ENCODE measurements around the gene ATL3.
"Not testable (repeated sequence)": the region's sequence is repeated elsewhere in the genome, so short reads cannot be mapped to it uniquely, and the experiment has no call there.

The ATL3 gene

DNA sequence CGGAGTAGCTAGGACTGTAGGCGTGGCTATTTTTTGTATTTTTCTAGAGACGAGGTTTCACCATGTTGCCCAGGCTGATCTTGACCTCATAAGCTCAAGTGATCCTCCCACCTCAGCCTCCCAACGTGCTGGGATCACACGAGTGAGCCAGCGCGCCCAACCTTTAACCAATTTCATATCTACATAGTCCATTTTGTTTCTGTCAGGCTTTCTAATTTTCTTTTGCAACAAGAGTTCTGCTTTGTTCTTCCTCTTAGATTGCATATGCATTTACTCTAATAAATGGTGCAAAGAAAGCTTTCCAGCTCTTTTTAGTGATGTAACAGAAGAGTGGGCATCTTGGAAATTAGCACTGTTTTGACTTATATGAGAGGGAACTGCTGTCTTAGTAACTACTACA is 23.4 kb upstream of the ATL3 start:
- no peak for DNase-seq
- Mint-ChIP-seq H3K4me3 (no peak overlapping the region), H3K27me3 (no peaks in the 10 kb centered on the region), H3K9me3 (no peaks in the 10 kb centered on the region), H3K4me1 (ENCODE audit: low read depth) (peaks cover 10% of the 10 kb centered on the region), H3K36me3 (ENCODE audit: low read depth) (peaks cover 3% of the 10 kb centered on the region), H3K27ac (no peak overlapping the region)

GRCh38 chr11:63687845-63688244 is 16.7 kb upstream of the ATL3 start:
- Mint-ChIP-seq H3K4me3 (no peak overlapping the region), H3K9me3 (no peaks in the 10 kb centered on the region), H3K4me1 (ENCODE audit: low read depth) (peaks cover 36% of the 10 kb centered on the region), H3K27me3 (no peaks in the 10 kb centered on the region), H3K27ac (peak overlapping the region; percentile 77), H3K36me3 (ENCODE audit: low read depth) (peaks cover 3% of the 10 kb centered on the region)
- DNase-seq, result no peak

DNA sequence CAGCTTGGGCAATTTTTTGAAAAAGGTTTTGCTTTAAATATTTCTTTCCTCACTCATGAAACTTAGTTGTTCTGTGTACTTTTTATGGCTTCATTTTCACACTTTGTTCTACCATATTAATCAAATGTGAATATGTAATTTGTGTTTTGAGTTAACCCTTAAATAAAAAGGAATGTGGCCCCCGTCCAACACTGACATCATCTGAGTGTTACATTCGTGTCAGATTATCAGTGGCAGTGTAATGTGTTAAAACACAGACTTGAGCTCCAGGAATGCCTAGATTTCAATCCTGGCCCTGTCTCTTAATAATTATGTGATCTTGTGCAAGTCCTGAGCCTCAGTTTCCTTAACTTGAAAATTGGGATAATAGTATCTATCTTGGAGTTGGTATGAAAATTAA is 15.8 kb upstream of the ATL3 start:
- no peaks in the 10 kb centered on the region for H3K9me3 Mint-ChIP-seq
- no peak overlapping the region for H3K27ac Mint-ChIP-seq
- peaks cover 6% of the 10 kb centered on the region for H3K36me3 Mint-ChIP-seq (ENCODE audit: low read depth)
- no peaks in the 10 kb centered on the region for H3K27me3 Mint-ChIP-seq
- DNase-seq, result no peak
- H3K4me1 Mint-ChIP-seq (ENCODE audit: low read depth), result peaks cover 45% of the 10 kb centered on the region
- no peak overlapping the region for H3K4me3 Mint-ChIP-seq

- not testable (repeated sequence) for DNase-seq, H3K27ac Mint-ChIP-seq, H3K4me3 Mint-ChIP-seq, H3K27me3 Mint-ChIP-seq, H3K9me3 Mint-ChIP-seq
- Mint-ChIP-seq H3K4me1 (ENCODE audit: low read depth) (peaks cover 54% of the 10 kb centered on the region), H3K36me3 (ENCODE audit: low read depth) (peaks cover 11% of the 10 kb centered on the region)
Observed at GRCh38 chr11:63685158-63685721, 14.1 kb upstream of the ATL3 start.

DNA sequence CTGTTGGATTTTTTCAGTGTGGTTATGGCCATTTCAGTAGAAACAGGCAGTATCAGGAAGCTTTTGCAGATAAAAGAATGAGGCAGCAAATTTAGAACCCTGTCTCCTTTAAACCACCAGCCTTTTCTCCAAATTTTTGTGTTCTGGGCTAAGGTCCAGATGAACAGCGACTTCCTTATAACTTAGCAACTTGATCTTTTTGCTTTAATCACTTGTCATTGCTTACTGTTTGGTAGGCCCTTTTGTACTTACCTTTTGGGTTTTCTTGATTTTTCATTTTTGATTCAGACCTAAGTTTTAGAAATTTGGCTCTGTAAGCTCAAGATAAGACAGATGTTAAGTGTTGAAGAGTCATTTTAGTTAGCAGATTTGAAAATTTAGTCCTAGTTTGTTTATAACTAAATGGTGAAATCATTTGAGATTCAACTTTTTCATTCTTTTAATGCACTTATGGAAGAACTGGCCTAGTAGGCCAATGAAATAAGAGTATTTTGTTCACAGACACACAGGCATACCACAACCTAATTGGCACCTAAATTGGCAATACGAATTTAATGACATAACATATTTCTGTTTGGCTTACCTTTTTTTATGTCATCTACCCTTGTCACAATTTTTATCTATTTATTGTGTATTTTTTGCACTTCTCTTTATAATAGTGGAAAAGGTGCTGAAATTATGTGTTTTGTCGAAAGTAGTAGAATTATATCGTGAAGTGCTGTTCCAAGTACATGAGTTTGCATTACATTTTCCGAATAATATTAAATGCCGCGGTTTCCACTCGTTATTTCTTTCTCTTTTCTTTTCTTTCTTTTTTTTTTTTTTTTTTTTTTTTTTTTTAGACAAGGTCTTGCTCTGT is 12.2 kb upstream of the ATL3 start:
- H3K9me3 Mint-ChIP-seq, result no peaks in the 10 kb centered on the region
- H3K27ac Mint-ChIP-seq, result no peak overlapping the region
- peak overlapping the region; percentile 86 for H3K4me3 Mint-ChIP-seq
- peaks cover 11% of the 10 kb centered on the region for H3K36me3 Mint-ChIP-seq (ENCODE audit: low read depth)
- no peak for DNase-seq
- peaks cover 47% of the 10 kb centered on the region for H3K4me1 Mint-ChIP-seq (ENCODE audit: low read depth)
- no peaks in the 10 kb centered on the region for H3K27me3 Mint-ChIP-seq

DNA sequence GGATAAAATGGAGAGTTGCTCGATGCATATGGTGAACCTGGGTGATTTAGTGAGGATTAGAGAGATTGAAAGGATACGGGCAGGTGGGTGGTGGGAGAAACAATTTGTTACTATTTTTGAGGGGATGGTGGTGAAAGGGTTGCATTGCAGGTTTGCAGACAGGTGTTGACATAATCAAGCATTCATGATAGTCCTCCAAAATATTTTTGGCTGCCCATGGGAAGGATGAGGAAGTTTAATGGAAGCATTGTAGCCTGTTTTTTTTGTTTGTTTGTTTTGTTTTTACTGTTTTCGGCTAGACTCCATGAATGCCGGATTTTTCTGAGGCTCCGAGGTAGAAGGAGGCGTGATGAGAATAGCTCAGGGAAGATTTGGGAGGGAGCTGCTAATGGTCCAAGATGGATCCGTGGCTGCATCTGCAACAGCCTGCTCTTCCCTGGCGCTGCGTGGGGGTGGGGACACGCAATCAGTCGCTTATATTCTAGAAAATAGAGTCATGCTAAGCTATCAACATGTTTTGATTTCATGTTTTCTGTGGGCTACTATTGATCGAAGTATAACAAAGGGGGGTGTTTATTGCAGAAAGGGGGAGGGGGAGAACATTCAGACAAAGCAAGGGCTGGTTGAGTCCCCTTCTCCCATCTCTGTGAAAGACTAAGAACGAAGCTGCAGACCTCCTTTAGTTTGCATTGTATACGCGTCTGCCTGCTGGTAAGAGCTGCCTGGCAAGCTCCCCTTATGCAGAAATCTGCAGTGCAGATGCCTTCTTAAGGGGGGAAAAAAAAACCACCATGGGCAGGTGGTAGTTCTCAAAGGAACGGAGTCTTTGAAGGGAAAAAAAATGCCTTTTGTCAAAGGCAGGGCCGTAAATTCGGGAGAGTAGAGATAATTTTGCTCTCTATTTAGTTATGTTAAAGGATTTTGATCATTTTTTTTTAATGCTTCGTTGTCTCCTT is 11.2 kb upstream of the ATL3 start:
- Mint-ChIP-seq H3K9me3 (no peaks in the 10 kb centered on the region), H3K27ac (peak overlapping the region; percentile 88), H3K4me1 (ENCODE audit: low read depth) (peaks cover 38% of the 10 kb centered on the region), H3K36me3 (ENCODE audit: low read depth) (peaks cover 11% of the 10 kb centered on the region), H3K27me3 (no peaks in the 10 kb centered on the region), H3K4me3 (peak overlapping the region; percentile 86)
- DNase-seq, result no peak

DNA sequence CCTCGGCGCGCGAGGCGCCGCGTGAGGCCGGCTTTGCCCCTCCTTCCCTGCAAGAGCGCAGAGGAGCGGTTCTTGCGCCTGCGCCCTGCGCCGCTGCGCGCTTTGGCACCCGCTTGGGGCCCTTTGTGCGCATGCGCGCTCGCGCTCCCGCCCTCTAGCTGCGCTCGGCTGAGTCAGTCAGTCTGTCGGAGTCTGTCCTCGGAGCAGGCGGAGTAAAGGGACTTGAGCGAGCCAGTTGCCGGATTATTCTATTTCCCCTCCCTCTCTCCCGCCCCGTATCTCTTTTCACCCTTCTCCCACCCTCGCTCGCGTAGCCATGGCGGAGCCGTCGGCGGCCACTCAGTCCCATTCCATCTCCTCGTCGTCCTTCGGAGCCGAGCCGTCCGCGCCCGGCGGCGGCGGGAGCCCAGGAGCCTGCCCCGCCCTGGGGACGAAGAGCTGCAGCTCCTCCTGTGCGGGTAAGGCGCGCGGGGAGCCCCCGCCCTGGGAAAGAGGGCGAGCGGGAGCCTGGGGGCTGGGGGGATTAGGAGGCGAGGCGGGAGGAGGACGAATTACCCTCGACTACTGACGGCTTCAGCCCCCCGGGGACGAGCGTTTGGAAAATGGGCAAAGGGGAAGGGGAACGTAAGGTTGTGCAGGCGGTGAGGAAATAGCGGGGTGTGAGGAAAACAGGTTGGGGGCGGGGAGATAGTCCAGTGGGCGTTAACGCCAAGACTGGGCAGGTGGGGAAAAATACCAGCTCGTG is 10.3 kb upstream of the ATL3 start, which contains the start of gene RTN3:
Gene RTN3, plus strand, starts transcription at position 180 of the 745 bp plus-strand sequence. Its CDS starts 137 bp downstream, at position 317.
- H3K4me3 Mint-ChIP-seq, result peak within 1 kb of the TSS; percentile 86
- no peaks in the 10 kb centered on the region for H3K27me3 Mint-ChIP-seq
- H3K36me3 Mint-ChIP-seq (ENCODE audit: low read depth), result peaks cover 11% of the 10 kb centered on the region
- H3K9me3 Mint-ChIP-seq, result no peaks in the 10 kb centered on the region
- peak; percentile 98 for DNase-seq
- H3K27ac Mint-ChIP-seq, result peak within 1 kb of the TSS; percentile 88
- H3K4me1 Mint-ChIP-seq (ENCODE audit: low read depth), result peaks cover 34% of the 10 kb centered on the region

- DNase-seq, result no peak
- Mint-ChIP-seq H3K4me1 (ENCODE audit: low read depth) (peaks cover 32% of the 10 kb centered on the region), H3K36me3 (ENCODE audit: low read depth) (peaks cover 11% of the 10 kb centered on the region), H3K27ac (peak overlapping the region; percentile 88), H3K4me3 (peak overlapping the region; percentile 86), H3K9me3 (no peaks in the 10 kb centered on the region), H3K27me3 (no peaks in the 10 kb centered on the region)
Observed at GRCh38 chr11:63680834-63681320, 9.7 kb upstream of the ATL3 start.

DNA sequence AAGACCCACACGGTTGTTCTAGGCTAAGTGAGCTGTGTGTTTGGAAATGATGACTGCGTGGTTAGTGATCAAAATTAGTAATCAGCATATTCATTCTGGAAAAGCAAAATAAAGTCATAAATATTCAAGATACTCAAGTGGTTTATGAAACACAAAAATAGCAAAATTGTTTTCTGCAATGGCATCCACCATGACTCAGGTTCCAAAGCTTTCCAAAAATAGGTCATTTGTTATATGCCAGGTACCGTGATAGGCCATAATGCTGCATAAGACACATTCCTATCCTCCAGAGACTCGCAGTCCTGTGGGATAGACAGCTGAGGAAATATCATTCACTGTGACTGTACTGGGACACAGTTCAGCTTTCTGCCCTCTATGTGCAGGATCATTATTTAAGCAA is 2.4 kb upstream of the ATL3 start:
- peaks cover 11% of the 10 kb centered on the region for H3K36me3 Mint-ChIP-seq (ENCODE audit: low read depth)
- peak overlapping the region; percentile 35 for H3K27ac Mint-ChIP-seq
- H3K4me1 Mint-ChIP-seq (ENCODE audit: low read depth), result peaks cover 36% of the 10 kb centered on the region
- no peaks in the 10 kb centered on the region for H3K27me3 Mint-ChIP-seq
- DNase-seq, result no peak
- H3K9me3 Mint-ChIP-seq, result no peaks in the 10 kb centered on the region
- H3K4me3 Mint-ChIP-seq, result no peak overlapping the region

DNA sequence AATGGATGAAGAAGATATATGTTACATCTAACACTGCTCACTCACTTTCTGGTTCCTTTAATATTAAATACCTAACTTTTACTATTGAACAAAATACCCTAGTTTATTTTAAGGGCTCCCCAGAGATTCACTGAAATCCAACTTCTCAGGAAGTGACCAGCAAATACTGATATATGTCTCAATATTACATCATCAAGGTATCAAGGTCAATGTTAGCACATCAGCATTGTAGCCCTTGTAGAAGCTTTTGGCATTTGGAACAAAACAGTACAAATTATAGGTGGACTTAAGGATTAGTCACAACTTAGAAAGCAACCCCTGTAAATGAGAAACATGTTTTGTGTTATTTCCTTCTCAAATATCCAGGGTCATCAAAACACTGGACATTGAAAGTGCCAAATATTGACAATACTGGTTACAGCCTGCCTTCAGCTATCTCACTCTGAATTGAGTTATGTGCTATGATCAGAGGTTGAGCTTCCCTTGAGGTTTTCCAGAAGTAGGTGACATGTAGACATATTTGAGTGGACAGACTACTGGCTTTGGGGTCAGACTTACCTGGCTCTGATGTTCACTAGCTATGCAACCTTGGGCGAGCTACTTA is 1.9 kb upstream of the ATL3 start:
- H3K4me1 Mint-ChIP-seq (ENCODE audit: low read depth), result peaks cover 41% of the 10 kb centered on the region
- no peak for DNase-seq
- H3K27me3 Mint-ChIP-seq, result no peaks in the 10 kb centered on the region
- peaks cover 11% of the 10 kb centered on the region for H3K36me3 Mint-ChIP-seq (ENCODE audit: low read depth)
- no peak overlapping the region for H3K4me3 Mint-ChIP-seq
- H3K9me3 Mint-ChIP-seq, result no peaks in the 10 kb centered on the region
- H3K27ac Mint-ChIP-seq, result peak overlapping the region; percentile 35

DNA sequence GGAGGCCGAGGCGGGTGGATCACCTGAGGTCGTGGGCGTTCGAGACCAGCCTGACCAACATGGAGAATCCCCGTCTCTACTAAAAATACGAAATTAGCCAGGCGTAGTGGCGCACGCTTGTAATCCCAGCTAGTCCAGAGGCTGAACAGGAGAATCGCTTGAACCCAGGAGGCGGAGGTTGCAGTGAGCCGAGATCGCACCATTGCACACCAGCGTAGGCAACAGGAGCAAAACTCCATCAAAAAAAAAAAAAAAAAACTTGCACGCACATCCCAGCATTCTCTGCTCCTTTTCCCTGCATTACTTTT is 934 bp upstream of the ATL3 start:
- Mint-ChIP-seq H3K9me3 (no peaks in the 10 kb centered on the region), H3K27me3 (no peaks in the 10 kb centered on the region), H3K4me1 (ENCODE audit: low read depth) (peaks cover 48% of the 10 kb centered on the region), H3K4me3 (no peak overlapping the region), H3K27ac (peak overlapping the region; percentile 84), H3K36me3 (ENCODE audit: low read depth) (peaks cover 12% of the 10 kb centered on the region)
- no peak for DNase-seq

- Mint-ChIP-seq H3K36me3 (ENCODE audit: low read depth) (peaks cover 15% of the 10 kb centered on the region), H3K4me3 (peak overlapping the region; percentile 81), H3K4me1 (ENCODE audit: low read depth) (peaks cover 58% of the 10 kb centered on the region), H3K27me3 (no peaks in the 10 kb centered on the region), H3K27ac (peak overlapping the region; percentile 93), H3K9me3 (no peaks in the 10 kb centered on the region)
- no peak for DNase-seq
Observed at GRCh38 chr11:63670433-63671321, 499 bp downstream of the ATL3 start.

GRCh38 chr11:63670096-63670432 is 1.1 kb downstream of the ATL3 start:
- no peaks in the 10 kb centered on the region for H3K9me3 Mint-ChIP-seq
- DNase-seq, result no peak
- H3K4me3 Mint-ChIP-seq, result peak overlapping the region; percentile 81
- H3K27me3 Mint-ChIP-seq, result no peaks in the 10 kb centered on the region
- H3K4me1 Mint-ChIP-seq (ENCODE audit: low read depth), result peaks cover 61% of the 10 kb centered on the region
- H3K27ac Mint-ChIP-seq, result peak overlapping the region; percentile 93
- H3K36me3 Mint-ChIP-seq (ENCODE audit: low read depth), result peaks cover 18% of the 10 kb centered on the region
